SK-N-MC (cell line): ENCODE measurements around the gene AKR1E2.

Experiments
- EZH2 ChIP-seq: fragments of 200-600 bp; sonication (generic); IDR thresholded peaks from one replicate; pipeline ENCODE4 v1.6.1; 2017; ENCODE audit warnings: antibody characterized with exemption
- FOXP2 ChIP-seq: optimal IDR thresholded peaks from 2 replicates; pipeline ENCODE3; 2011; ENCODE audit warnings: mild to moderate bottlenecking, moderate library complexity; ENCODE audit not compliant: insufficient read depth; ENCODE audit errors: extremely low read length, control extremely low read depth
- POLR2AphosphoS5 ChIP-seq: IDR thresholded peaks from 2 replicates; pipeline ENCODE4 v1.6.1; 2012; ENCODE audit warnings: mild to moderate bottlenecking, low read depth, low read length, borderline replicate concordance

GRCh38 chr10:4813496-4813895 is 12.5 kb upstream of the AKR1E2 start:
- TF ChIP-seq EZH2: no peak
- no peak for TF ChIP-seq POLR2AphosphoS5
- no peak for TF ChIP-seq FOXP2
